Activated naive CD4-positive, alpha-beta T cell treated with anti-CD3 and anti-CD28 coated beads for 36 hours (primary cell): ENCODE data around the gene PIK3R3. TPM values are rescaled to one million over a fixed set of nuclear protein-coding genes. Genes with fewer than 3 reads are reported as not detected.

Experiments used
- CTCF ChIA-PET: fragments of 350-600 bp; sonication (Branson Sonifier 250); formaldehyde crosslinking; loops from one replicate; lab custom pipeline; 2021; ENCODE audit warnings: antibody characterized with exemption; lab: Charles Lee
- DNase-seq: peaks from one replicate; pipeline ENCODE4 v3.0.0-alpha.2; 2020
- H3K27ac Mint-ChIP-seq: one replicate; pipeline ENCODE4 v1.8.0; 2021; ENCODE audit warnings: mild to moderate bottlenecking, mixed read lengths
- H3K27me3 Mint-ChIP-seq: one replicate; pipeline ENCODE4 v1.8.0; 2021; ENCODE audit warnings: low read depth, mixed read lengths
- H3K36me3 Mint-ChIP-seq: one replicate; pipeline ENCODE4 v1.8.0; 2021; ENCODE audit warnings: low read depth, mixed read lengths
- H3K4me1 Mint-ChIP-seq: one replicate; pipeline ENCODE4 v1.8.0; 2021; ENCODE audit warnings: low read depth, mixed read lengths
- H3K4me3 Mint-ChIP-seq: one replicate; pipeline ENCODE4 v1.8.0; 2021; ENCODE audit warnings: mild to moderate bottlenecking, moderate library complexity, mixed read lengths
- H3K9me3 Mint-ChIP-seq: one replicate; pipeline ENCODE4 v1.8.0; 2021; ENCODE audit warnings: mixed read lengths
- intact Hi-C: fragments of 100-400 bp; cut with micrococcal nuclease; formaldehyde crosslinking; loops from one replicate; pipeline ENCODE4 v1.15.1; 2023
- total RNA-seq, 2 experiments: library from RNA; stranded (reverse); gene quantifications; one replicate each; pipeline ENCODE4 v1.2.3, GENCODE V29; 2021

PIK3R3 gene
- under 1 TPM; 0.45 to 0.49 TPM for total RNA-seq

DNA sequence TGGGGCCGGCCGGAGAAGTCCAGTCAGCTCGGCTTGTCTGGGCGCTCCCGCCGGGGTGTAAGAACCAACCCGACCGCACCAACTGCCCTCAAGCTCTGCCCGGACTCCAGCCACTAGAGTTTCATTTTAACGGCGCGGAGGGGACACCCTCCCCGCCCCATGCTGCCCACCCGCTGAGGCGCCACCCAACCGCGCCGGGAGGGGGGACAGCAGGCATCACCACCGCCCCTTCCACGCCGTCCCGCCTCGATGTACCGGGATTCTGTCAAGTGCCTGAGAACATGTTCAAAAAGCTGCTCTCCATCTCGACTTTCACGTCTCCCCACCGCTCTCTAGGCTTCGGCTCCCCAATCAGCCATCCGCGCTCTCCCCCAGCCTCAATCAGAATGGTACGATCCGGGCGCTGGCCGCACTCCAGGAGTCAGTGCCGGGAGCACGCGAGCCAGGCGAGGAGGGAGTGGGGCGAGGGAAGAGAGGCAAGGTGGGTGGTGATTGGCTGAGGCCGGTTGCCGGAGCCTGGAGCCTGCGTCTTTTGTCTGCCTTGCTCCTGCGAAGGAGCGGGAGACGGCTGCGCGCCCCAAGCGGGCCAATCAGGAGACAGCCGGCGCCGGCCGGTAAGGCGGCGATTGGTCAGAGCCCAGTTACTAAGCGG is at the start of gene PIK3R3:
Gene PIK3R3 (minus strand): TSS at position 101 of the 652 bp plus-strand sequence. CDS start 677 bp downstream, outside the sequence.
- no peaks in the 10 kb centered on the region for H3K36me3 Mint-ChIP-seq
- peak within 1 kb of the TSS; percentile 56 for H3K27ac Mint-ChIP-seq
- peak within 1 kb of the TSS; percentile 84 for H3K4me3 Mint-ChIP-seq
- peaks cover 50% of the 10 kb centered on the region for H3K27me3 Mint-ChIP-seq
- H3K9me3 Mint-ChIP-seq, result no peaks in the 10 kb centered on the region
- peak; percentile 90 for DNase-seq
- intact Hi-C loops, result loop anchor here (2.0 to 5.0 kb wide), 3 partner anchors 34 to 550 kb away; partner anchors contain the start of genes NASP and RAD54L
- CTCF ChIA-PET, result interaction anchor here (0.8 to 1.1 kb wide), 4 partner anchors 47 to 96 kb away, joined by 3 to 5 read pairs (median 3); partner anchors contain the start of gene POMGNT1
- H3K4me1 Mint-ChIP-seq, result peaks cover 19% of the 10 kb centered on the region

DNA sequence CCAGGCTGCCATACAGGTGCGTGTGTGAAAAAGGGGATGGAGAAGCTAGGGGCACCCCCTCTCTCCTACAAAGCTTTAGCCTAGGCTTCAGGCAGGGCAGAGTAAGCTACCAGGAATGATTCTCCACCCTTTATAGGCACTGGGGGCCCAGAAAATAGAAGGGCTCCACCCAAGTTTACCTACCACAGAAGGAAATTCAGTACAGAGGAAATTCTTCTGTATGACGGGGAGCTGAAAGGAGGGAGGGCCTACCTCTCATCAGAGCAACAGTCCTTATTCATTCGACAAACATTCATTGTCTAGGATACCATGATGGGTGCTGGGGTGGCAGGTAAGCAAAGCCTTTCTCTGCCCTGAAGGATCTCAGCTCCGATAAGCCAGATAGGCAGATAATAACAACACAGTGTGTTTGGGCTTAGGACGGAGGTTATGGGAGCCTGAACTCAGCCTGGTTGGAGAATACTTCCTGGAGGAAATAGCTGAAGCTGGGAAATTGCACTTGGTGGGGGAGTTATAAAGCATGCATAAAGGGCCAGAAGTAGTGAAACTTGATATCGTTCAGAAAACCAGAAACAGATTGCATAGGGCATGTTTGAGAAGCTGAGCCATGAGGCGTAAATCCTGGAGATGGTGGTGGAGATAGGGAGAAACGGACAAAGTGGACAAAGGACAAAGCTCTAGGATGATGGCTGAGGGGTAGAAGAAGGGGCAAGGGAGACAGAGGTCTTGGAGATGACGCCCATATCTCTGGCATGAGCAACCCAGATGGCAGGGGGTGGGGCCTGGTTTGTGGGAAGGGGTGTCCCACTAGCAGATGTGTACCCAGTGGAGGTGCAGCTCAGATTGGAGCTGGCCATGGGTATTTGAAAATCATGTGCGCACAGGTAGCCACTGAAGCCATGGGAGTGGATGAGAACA is 49.2 kb upstream of the PIK3R3 start:
- Mint-ChIP-seq H3K36me3 (no peaks in the 10 kb centered on the region), H3K9me3 (no peaks in the 10 kb centered on the region), H3K27ac (no peak overlapping the region), H3K4me1 (peaks cover 23% of the 10 kb centered on the region), H3K27me3 (no peaks in the 10 kb centered on the region), H3K4me3 (no peak overlapping the region)
- DNase-seq, result no peak
- intact Hi-C loops, result loop anchor here (10.0 kb wide), 2 partner anchors 427 to 597 kb away; partner anchors contain the start of genes IPP and NASP
- CTCF ChIA-PET, result interaction anchor here (0.5 to 9.7 kb wide), 20 partner anchors 10 to 408 kb away, joined by 3 to 98 read pairs (median 4); no protein-coding TSS in a partner anchor

DNA sequence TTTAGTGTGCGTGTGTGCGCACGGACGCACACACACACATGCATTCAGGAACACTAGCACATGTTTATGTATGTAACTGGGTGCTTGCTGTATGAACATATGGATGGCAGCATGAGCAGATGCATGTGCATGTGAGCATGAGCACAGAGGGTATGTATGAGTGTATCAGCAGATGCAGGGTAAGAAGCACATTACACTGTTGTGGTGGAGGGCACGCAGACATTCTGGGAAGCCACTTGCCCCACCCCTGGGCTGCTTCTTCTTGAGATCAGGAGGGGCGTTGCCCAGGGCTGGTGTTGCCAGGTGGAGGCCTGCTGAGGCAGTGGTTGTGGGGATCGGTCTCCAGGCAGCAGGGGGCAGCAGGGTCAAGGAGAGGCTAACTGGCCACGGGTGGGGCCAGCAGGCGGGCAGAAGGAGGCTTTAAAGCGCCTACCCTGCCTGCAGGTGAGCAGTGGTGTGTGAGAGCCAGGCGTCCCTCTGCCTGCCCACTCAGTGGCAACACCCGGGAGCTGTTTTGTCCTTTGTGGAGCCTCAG is 47.7 kb upstream of the PIK3R3 start:
- Mint-ChIP-seq H3K36me3 (no peaks in the 10 kb centered on the region), H3K4me1 (peaks cover 15% of the 10 kb centered on the region), H3K27ac (no peak overlapping the region), H3K27me3 (no peaks in the 10 kb centered on the region), H3K4me3 (no peak overlapping the region), H3K9me3 (no peaks in the 10 kb centered on the region)
- intact Hi-C loops, result loop anchor here (10.0 kb wide), 2 partner anchors 425 to 595 kb away; partner anchors contain the start of genes IPP and NASP
- CTCF ChIA-PET, result interaction anchor here (0.8 to 9.7 kb wide), 10 partner anchors 15 to 144 kb away, joined by 3 to 98 read pairs (median 4); partner anchors contain the start of gene PIK3R3
- DNase-seq, result peak; percentile 30

DNA sequence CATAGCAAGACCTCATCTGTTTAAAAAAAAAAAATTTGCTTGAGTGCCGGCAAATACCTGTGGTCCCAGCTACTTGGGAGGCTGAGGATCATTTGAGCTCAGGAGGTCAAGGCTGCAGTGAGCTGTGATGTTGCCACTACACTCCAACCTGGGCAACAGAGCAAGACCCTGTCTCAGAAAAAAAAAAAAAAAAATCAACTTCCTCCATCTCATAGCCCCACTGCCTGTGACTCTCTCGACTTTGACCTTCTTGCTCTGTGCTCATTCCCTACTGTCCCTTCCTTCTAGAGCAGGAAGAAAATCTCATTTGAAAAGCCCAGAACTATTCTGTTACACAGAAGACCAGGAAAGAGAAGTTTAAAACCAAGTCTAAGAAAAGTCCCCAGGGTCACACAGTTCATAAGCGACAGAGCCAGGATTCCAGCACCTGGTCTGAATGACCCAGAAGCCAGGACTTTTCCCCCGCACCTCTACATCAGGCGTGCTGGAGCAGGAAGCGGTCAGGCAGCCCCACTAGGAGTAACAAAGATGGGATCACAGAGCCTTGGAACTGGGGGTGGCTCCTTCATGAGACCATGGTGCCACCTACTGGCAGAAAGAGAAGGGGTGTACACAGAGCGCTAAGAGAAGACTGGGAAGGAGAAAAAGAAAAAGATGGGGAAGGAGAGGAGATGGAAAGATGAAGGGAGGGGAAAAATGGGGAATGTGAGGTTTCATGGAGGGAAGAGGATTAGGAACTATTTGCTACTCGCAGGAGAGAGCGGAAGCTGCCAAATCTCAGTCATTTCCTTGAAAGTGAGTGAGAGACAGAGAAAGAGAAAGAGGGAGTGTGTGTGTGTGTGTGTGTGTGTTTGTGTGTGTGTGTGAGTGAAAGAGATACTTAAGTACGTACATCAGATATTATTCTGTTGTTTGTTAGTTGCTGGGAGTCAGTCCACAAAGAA is 47.0 kb upstream of the PIK3R3 start:
- no peak overlapping the region for H3K4me3 Mint-ChIP-seq
- peak; percentile 82 for DNase-seq
- H3K9me3 Mint-ChIP-seq, result no peaks in the 10 kb centered on the region
- CTCF ChIA-PET, result interaction anchor here (0.6 to 9.7 kb wide), 14 partner anchors 12 to 831 kb away, joined by 3 to 98 read pairs (median 3); partner anchors contain the start of gene PIK3R3
- H3K36me3 Mint-ChIP-seq, result no peaks in the 10 kb centered on the region
- no peak overlapping the region for H3K27ac Mint-ChIP-seq
- peaks cover 8% of the 10 kb centered on the region for H3K4me1 Mint-ChIP-seq
- no peaks in the 10 kb centered on the region for H3K27me3 Mint-ChIP-seq
- intact Hi-C loops, result loop anchor here (1.0 to 10.0 kb wide), 5 partner anchors 44 to 667 kb away; partner anchors contain the start of genes IPP and NASP

DNA sequence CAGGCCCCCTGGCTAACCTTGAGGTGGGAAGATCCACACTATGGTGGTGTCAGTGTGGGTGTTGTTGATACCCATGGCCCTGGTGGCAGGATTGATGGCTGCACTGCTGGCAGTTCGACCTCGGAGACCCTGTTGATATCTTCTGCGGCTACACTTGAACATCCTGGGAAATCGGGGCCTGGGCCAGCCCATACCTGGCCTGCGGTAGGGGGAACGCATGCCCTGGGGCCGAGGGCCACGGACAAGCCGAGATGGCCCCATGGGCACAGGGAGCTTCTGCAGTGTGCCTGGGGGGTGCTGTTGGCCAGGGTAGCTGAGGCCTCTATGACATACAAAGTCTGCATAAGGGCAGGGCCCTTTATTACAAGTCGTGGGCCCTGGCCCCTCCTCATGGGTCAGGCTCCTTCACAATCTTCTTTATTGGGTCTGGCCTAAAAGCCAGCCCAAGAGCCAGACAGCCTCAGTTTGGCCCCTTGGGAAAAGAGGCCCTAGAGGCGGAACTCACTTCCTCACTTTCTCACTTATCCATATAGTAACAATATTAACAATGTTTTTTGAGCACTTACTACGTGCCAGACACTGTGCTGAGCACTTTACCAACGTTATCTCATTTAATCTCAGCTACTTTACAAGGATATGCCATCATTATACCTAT is 43.9 kb upstream of the PIK3R3 start, which contains the start of gene P3R3URF:
Gene P3R3URF (minus strand): TSS at position 278 of the 655 bp plus-strand sequence. CDS start 17 bp downstream, at position 261.
- H3K4me3 Mint-ChIP-seq, result no peak within 1 kb of the TSS
- no peak within 1 kb of the TSS for H3K27ac Mint-ChIP-seq
- no peaks in the 10 kb centered on the region for H3K4me1 Mint-ChIP-seq
- DNase-seq, result no peak
- H3K9me3 Mint-ChIP-seq, result no peaks in the 10 kb centered on the region
- intact Hi-C loops, result loop anchor here (5.0 kb wide), 1 partner anchor 664 kb away; no protein-coding TSS in a partner anchor
- CTCF ChIA-PET, result interaction anchor here (2.3 to 9.7 kb wide), 2 partner anchors 9 to 140 kb away, joined by 7 to 98 read pairs; no protein-coding TSS in a partner anchor
- H3K27me3 Mint-ChIP-seq, result no peaks in the 10 kb centered on the region
- no peaks in the 10 kb centered on the region for H3K36me3 Mint-ChIP-seq

DNA sequence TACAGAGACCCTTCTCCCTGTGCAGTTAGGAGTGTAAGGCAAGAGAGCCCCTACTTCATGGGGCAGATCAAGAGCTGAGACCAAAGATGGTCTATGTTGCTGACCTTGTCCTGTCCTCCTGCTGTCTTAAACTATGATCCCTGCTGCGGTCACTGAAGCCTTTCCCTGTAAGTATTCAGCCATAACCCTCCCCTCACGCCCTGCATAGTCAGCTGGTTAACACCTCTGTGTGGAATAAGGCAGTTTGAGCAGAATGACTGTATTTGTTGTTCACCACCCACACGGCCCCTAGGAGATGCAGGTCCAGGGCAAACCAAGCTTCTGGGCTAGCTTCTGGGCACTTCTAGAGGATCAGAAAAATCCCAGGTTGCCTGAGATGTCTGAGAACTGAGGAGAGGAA is 42.8 kb upstream of the PIK3R3 start:
- no peaks in the 10 kb centered on the region for H3K9me3 Mint-ChIP-seq
- no peaks in the 10 kb centered on the region for H3K27me3 Mint-ChIP-seq
- no peaks in the 10 kb centered on the region for H3K4me1 Mint-ChIP-seq
- peak; percentile 14 for DNase-seq
- no peak overlapping the region for H3K27ac Mint-ChIP-seq
- intact Hi-C loops, result loop anchor here (5.0 kb wide), 1 partner anchor 663 kb away; no protein-coding TSS in a partner anchor
- H3K36me3 Mint-ChIP-seq, result no peaks in the 10 kb centered on the region
- CTCF ChIA-PET, result no interaction called here
- H3K4me3 Mint-ChIP-seq, result no peak overlapping the region

DNA sequence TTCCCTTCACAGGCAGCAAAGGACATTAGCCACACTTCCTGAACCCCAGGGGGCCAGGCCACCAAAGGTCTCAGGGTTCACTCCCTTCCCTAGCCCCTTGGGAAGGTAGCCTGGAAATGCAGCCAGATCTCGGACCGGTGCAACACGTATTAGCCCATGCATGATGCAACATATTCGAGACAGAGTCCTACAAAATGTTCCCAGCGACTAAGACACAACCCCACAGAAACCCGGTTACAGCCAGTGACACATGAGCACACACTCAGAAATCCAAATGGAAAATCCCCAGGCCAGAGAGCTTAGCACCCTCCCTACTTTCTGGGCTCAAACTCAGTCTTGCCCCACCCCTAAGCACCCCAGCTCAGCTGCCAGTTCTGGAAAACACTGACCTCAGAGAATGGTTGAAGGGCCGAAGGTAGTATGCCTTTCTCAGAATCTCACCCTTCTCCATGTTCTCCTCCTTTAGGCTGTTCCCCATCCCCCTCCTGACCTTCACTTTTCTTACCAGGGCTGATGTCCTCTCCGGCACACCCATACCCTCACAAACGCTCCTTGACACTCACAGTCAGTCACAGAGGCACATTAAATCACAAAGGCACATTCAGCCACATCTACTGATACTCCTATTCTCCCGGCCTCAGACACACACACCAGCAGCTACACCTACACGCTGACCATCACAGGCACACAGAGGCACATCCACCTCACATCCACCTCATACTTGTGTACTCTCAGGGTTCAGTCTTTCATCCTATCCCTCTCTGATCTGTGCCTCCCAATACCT is 42.2 kb upstream of the PIK3R3 start, which contains the start of gene TSPAN1:
Gene TSPAN1 (plus strand): TSS at position 640 of the 784 bp plus-strand sequence. CDS start 6,021 bp downstream, outside the sequence.
- Mint-ChIP-seq H3K27ac (no peak within 1 kb of the TSS), H3K9me3 (no peaks in the 10 kb centered on the region), H3K4me3 (no peak within 1 kb of the TSS), H3K27me3 (no peaks in the 10 kb centered on the region), H3K4me1 (no peaks in the 10 kb centered on the region), H3K36me3 (no peaks in the 10 kb centered on the region)
- intact Hi-C loops, result loop anchor here (5.0 kb wide), 1 partner anchor 662 kb away; no protein-coding TSS in a partner anchor
- CTCF ChIA-PET, result no interaction called here
- DNase-seq, result no peak

DNA sequence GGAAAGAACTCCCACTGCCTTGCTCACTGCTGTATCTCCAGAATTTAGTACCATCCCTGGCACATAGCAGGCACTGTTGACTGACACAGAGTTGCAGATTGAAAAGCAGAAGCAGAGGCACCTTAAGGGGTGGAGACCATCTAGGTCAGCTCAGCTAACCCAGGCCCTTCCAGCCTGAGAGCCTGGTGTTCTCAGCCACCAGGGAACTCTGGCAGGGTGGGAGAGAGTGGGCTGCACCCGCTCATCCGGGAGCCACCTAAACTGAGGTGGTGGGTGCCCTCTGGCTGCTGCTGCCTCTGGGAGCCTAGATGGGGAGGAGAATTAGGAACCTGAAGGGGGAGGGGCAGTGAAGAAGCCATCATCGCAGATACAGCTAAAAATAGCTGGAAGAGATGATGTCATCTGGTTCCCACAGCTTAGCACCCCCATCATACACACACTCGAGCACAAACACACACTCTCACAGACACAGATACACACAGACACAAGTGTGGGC is 41.0 kb upstream of the PIK3R3 start:
- CTCF ChIA-PET, result interaction anchor here (1.5 kb wide), 1 partner anchor 137 kb away, joined by 5 read pairs; no protein-coding TSS in a partner anchor
- Mint-ChIP-seq H3K27ac (no peak overlapping the region), H3K4me1 (no peaks in the 10 kb centered on the region), H3K4me3 (no peak overlapping the region), H3K27me3 (no peaks in the 10 kb centered on the region), H3K9me3 (no peaks in the 10 kb centered on the region), H3K36me3 (no peaks in the 10 kb centered on the region)
- intact Hi-C loops, result no loop called here
- DNase-seq, result no peak

DNA sequence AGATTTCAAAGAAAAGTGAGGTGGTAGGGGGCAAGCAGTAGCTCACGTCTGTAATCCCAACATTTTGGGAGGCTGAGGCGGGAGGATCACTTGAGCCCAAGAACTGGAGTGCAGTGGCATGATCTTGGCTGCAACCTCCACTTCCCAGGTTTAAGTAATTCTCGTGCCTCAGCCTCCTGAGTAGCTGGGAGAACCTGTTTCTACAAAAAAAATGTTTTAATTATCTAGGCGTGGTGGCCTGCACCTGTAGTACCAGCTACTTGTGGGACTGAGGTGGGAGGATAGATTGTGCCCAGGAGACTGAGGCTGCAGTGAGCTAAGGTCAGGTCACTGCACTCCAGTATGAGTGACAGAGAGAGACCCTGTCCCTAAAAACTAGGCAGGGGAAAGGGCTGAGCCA is 39.9 kb upstream of the PIK3R3 start:
- Mint-ChIP-seq H3K4me3 (no peak overlapping the region), H3K27me3 (peaks cover 4% of the 10 kb centered on the region), H3K27ac (no peak overlapping the region), H3K9me3 (no peaks in the 10 kb centered on the region), H3K36me3 (no peaks in the 10 kb centered on the region), H3K4me1 (peaks cover 3% of the 10 kb centered on the region)
- no peak for DNase-seq
- intact Hi-C loops, result no loop called here
- CTCF ChIA-PET, result interaction anchor here (0.6 to 0.9 kb wide), 3 partner anchors 11 to 701 kb away, joined by 3 read pairs; no protein-coding TSS in a partner anchor
